HL-60/S4 treated with phorbol 12-myristate 13-acetate at 8.2 ng/mL for 4 days and 3 days (cell line): ENCODE data around the gene GIMD1.
"Not testable (repeated sequence)": the region's sequence is repeated elsewhere in the genome, so short reads cannot be mapped to it uniquely, and the experiment has no call there.

Experiments used
- in situ Hi-C: fragments of 300-500 bp; cut with MboI; formaldehyde crosslinking; loops from 2 replicates; pipeline ENCODE4 v1.15.0; 2022; ENCODE audit warnings: low sequenced_read_pairs

GIMD1 gene

GRCh38 chr4:106353786-106354185, 14.8 kb downstream of the GIMD1 start:
- in situ Hi-C loops = no loop called here

GRCh38 chr4:106351016-106351415, 17.6 kb downstream of the GIMD1 start:
- in situ Hi-C loops = no loop called here

- in situ Hi-C loops = no loop called here
These were observed 21.4 kb downstream of the GIMD1 start for GRCh38 chr4:106347167-106347566.

GRCh38 chr4:106344647-106344970, 24.0 kb downstream of the GIMD1 start:
- in situ Hi-C loops = no loop called here

DNA sequence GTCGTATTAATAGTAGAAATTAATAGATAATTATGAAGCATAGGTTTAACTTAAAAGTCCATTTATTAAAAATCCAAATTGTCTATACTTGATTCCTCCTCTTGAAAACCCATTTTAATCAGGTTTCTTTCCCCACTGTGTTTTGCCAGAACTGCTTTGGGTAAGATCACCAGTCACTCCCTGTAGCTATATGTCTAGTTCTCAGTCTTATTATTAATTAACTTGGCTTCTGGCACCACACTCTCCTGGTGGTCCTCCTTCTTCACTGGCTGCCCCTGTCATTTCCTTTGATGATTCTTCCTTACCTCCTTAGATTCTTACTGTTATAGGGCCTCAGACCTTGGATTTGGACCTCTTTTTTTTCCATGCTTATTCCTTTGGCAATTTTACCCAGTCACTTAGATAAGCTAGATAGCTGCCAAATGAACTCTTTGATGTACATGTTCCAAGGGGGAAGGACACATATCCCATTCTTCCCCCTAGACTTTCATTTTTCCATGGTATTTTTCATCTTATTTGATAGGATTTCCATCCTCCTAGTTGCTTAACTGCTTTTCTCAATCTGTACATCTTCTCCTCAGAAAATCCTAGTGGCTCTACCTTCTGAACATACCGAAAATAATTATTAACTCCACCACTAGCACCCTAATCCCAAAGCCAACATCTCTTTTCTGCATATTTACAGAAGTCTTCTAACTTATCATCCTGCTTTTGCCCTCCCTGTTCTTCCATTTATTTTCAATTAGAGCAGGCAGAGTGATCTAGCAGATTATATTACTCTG, 24.5 kb downstream of the GIMD1 start:
- in situ Hi-C loops = no loop called here

GRCh38 chr4:106340774-106341173, 27.8 kb downstream of the GIMD1 start:
- in situ Hi-C loops = no loop called here

GRCh38 chr4:106339431-106339830, 29.1 kb downstream of the GIMD1 start:
- in situ Hi-C loops = no loop called here

DNA sequence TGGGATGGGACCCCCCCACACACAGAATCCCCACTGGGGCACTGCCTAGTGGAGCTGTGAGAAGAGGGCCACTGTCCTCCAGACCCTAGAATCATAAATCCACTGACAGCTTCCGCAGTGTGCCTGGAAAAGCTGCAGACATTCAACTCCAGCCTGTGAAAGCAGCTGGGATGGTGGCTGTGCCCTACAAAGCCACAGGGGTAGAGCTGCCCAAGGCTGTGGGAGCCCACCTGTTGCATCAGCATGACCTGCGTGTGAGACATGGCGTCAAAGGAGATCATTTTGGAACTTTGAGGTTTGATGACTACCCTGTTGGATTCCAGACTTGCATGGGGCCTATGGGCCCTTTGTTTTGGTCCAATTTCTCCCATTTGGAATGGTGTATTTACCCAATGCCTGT, 29.9 kb downstream of the GIMD1 start:
- in situ Hi-C loops = no loop called here

DNA sequence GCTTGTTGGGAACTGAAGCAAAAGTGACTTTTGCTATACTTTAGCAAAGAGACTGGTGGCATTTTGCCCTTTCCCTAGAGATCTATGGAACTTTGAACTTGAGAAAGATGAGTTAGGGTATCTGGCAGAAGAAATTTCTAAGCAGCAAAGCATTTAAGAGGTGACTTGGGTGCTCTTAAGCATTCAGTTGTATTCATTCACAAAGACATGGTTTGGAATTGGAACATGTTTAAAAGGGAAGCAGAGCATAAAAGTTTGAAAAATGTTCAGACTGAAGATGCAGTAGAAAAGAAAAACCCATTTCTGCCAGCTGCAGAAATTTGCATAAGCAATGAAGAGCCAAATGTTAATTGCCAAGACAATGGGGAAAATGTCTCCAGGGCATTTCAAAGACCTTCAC, 30.7 kb downstream of the GIMD1 start:
- in situ Hi-C loops = no loop called here

DNA sequence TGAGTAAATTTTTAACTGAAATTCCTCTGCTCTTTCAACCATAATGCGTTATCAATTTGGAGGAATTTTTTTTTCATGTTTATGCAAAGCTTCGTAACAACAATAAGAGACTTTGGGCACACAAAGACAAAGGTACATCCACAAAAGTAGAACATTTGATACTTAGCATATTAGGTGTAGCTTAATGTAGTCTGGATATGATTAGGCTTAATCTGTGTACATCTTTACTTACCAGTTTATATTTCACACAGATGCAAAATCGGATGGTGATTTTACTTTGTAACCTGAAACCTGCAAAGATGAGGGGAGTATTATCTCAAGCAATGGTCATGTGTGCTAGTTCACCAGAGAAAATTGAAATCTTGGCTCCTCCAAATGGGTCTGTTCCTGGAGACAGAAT, 32.0 kb downstream of the GIMD1 start:
- in situ Hi-C loops = no loop called here

GRCh38 chr4:106334741-106335470, 33.7 kb downstream of the GIMD1 start:
- in situ Hi-C loops = no loop called here

DNA sequence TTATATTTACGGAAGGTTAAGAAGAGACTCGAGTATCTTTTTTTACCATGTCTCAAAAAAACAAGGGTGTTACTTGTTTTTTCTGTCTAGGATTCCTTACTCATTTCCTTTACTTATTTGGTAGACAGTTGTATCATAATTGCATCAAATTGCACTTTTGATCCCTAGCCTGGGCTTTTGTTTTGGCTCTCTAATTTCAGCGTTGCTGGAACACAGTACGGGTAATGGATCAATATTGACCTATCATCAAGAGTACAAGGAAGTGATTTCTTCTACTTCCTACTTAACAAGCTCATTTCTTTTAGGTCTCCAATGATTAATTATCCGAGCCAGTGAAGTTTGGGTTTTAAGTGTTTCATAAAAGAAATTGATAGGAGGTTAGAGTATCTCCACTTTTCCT, 35.4 kb downstream of the GIMD1 start:
- in situ Hi-C loops = no loop called here

- in situ Hi-C loops = no loop called here
These were observed 39.4 kb downstream of the GIMD1 start for GRCh38 chr4:106329041-106329618.

- in situ Hi-C loops = no loop called here
These were observed 42.8 kb downstream of the GIMD1 start for GRCh38 chr4:106325800-106326199.

DNA sequence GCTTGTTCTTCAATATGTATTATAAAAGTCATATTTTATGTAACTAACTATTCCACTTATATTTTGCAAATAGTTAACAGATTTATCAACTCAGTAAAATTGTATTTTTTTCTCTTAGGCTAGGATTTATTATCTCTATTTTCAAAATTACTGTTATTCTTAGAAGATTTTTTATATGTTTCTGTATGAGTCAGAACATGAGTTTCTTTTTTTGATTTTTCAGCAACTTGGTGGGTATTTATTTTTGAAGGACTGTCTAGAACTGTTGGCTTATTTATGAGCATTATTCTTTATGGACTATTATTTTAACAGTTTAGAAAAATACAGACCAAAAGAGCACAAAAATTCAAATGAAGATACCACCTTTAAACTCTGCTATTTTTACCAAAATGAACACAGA, 45.5 kb downstream of the GIMD1 start:
- in situ Hi-C loops = no loop called here

GRCh38 chr4:106321814-106322213, 46.8 kb downstream of the GIMD1 start:
- in situ Hi-C loops = not testable (repeated sequence)

DNA sequence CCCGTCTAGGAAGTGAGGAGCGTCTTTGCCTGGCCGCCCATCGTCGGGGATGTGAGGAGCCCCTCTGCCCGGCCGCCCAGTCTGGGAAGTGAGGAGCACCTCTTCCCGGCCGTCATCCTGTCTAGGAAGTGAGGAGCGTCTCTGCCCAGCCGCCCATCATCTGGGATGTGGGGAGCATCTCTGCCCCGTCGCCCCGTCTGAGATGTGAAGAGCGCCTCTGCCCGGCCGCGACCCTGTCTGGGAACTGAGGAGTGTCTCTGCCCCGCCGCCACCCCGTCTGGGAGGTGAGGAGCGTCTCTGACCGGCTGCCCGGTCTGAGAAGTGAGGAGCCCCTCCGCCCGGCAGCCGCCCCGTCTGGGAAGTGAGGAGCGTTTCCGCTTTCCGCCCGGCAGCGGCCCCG, 47.4 kb downstream of the GIMD1 start:
- in situ Hi-C loops = not testable (repeated sequence)

DNA sequence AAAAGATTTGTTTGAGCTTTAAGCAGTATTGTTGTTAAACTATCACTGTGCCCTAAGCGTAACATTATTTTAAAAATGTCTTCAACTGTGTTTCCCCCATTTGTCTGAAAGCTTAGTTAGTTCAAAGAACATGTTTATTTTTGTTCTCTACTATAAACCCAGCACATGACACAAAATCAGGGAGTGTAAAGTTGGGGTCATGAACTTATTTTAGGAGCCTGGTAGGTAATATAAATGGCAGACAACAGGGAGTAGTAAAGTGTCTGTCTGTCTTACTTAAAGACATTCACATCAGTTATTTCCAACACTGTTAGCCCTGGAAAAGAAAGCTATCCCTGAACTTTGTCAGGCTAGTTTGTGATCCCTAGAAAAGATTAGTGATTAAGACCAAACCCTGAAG, 48.3 kb downstream of the GIMD1 start:
- in situ Hi-C loops = no loop called here

DNA sequence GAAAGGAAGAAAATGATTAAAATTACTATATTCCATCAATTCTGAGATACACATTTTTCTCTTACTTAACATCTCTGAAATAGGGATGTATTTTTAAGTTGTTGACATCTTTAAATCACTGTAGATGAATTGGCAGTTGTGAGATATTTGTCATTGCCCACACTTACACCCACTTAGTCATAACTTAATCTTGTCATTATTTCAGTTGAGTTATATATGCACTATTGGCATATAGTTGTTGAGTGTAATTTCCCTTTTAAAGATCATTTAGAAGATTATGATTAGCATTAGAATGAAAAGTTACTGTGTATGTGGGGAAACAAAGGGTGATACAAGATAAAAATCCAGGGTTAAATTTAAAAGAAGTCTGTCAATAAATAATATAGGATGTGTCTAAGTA, 50.1 kb downstream of the GIMD1 start:
- in situ Hi-C loops = no loop called here

GRCh38 chr4:106317815-106318214, 50.8 kb downstream of the GIMD1 start:
- in situ Hi-C loops = no loop called here

- in situ Hi-C loops = no loop called here
These were observed 51.7 kb downstream of the GIMD1 start for GRCh38 chr4:106316773-106317409.
